HG02678 (cell line): ENCODE results near the gene LMCD1.

Experiments used
- ATAC-seq: cut with Tn5 transposase; IDR thresholded peaks from one replicate; pipeline ENCODE4 v1.9.1; 2021; ENCODE audit warnings: mild to moderate bottlenecking, moderate library complexity; ENCODE audit not compliant: unreplicated experiment

LMCD1 gene

GRCh38 chr3:8501371-8502131 lies at the start of gene LMCD1:
TSS of gene LMCD1 (plus strand) at chr3:8501823. CDS start at chr3:8501939, 116 bp downstream.
- ATAC-seq, result peak; percentile 96

- ATAC-seq, result no peak
Observed at GRCh38 chr3:8452112-8452511, 49.5 kb upstream of the LMCD1 start.

GRCh38 chr3:8453153-8453552 lies 48.5 kb upstream of the LMCD1 start:
- no peak for ATAC-seq

GRCh38 chr3:8455526-8456411 lies 45.9 kb upstream of the LMCD1 start:
- no peak for ATAC-seq

- ATAC-seq, result no peak
Observed at GRCh38 chr3:8456412-8456811, 45.2 kb upstream of the LMCD1 start.

GRCh38 chr3:8457039-8457438 lies 44.6 kb upstream of the LMCD1 start:
- no peak for ATAC-seq

GRCh38 chr3:8458238-8458661 lies 43.4 kb upstream of the LMCD1 start:
- no peak for ATAC-seq

GRCh38 chr3:8458711-8459110 lies 42.9 kb upstream of the LMCD1 start:
- ATAC-seq, result no peak

GRCh38 chr3:8460050-8460708 lies 41.4 kb upstream of the LMCD1 start:
- no peak for ATAC-seq

GRCh38 chr3:8460815-8461456 lies 40.7 kb upstream of the LMCD1 start:
- ATAC-seq, result no peak

GRCh38 chr3:8464668-8465067 lies 37.0 kb upstream of the LMCD1 start:
- no peak for ATAC-seq

- no peak for ATAC-seq
Observed at GRCh38 chr3:8466526-8466925, 35.1 kb upstream of the LMCD1 start.

GRCh38 chr3:8470801-8471200 lies 30.8 kb upstream of the LMCD1 start:
- ATAC-seq, result no peak

GRCh38 chr3:8472549-8472948 lies 29.1 kb upstream of the LMCD1 start:
- no peak for ATAC-seq

GRCh38 chr3:8473029-8473428 lies 28.6 kb upstream of the LMCD1 start:
- ATAC-seq, result no peak

GRCh38 chr3:8473990-8474389 lies 27.6 kb upstream of the LMCD1 start:
- ATAC-seq, result no peak

- no peak for ATAC-seq
Observed at GRCh38 chr3:8474991-8475390, 26.6 kb upstream of the LMCD1 start.

GRCh38 chr3:8480699-8481098 lies 20.9 kb upstream of the LMCD1 start:
- ATAC-seq, result no peak

GRCh38 chr3:8481380-8481779 lies 20.2 kb upstream of the LMCD1 start:
- no peak for ATAC-seq

GRCh38 chr3:8482263-8482662 lies 19.4 kb upstream of the LMCD1 start:
- no peak for ATAC-seq
